AG10803 (cell line): ENCODE results near the gene TMEM184B.

Experiments
- DNase-seq: peaks from one replicate; pipeline ENCODE4 v3.0.0; 2010; ENCODE audit warnings: low read depth
- H3K4me3 ChIP-seq: 2 replicates; pipeline ENCODE4 v1.5.1; 2011; ENCODE audit warnings: mild to moderate bottlenecking, low read length, control low read depth
- CTCF ChIP-seq: conservative IDR thresholded peaks from 2 replicates; pipeline ENCODE4 v1.5.1; 2011; ENCODE audit warnings: mild to moderate bottlenecking, low read length, control low read depth, inconsistent platforms

The TMEM184B gene

DNA sequence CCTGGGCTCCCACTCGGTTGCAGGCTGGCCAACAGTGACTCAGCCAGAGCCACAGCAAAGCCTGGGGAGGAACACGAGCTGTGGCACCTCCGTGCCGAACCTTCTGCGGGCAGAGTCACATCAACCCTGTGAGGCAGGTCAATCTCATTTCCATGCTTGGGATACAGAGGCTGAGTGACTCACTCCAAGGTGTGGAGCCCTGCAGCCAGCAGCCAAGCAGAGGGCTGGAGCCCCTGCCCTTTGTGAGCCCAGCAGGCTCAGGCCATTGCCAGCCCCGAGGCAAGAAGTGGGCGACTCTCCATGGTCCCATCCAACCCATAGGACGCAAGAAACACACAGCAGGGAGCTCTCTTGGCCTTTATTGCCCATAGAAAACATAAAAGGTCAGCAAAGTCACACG, 23.1 kb upstream of the TMEM184B start:
- no peak for TF ChIP-seq CTCF
- DNase-seq, result no peak
- H3K4me3 ChIP-seq, result no peak overlapping the region

DNA sequence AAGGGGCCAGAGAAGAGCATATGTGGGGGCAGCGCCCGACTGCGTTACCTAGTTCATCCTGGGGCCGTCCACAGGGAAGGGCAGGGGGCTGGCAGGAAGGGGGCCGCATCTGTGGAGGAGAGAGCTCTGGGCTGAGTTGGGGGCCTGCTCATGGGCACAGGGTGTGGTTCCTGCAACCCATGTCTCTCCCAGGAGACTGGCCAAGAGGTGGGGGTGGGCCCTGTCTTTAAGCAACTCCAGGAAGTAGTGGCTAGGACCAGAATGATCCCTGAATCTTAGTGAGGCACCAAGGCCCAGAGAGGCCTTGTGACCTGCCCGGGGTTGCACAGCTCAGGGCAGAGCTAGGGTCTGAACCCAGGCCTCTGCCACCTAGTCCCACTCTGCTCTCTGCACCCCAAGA, 22.5 kb upstream of the TMEM184B start:
- no peak overlapping the region for H3K4me3 ChIP-seq
- DNase-seq, result no peak
- no peak for TF ChIP-seq CTCF

DNA sequence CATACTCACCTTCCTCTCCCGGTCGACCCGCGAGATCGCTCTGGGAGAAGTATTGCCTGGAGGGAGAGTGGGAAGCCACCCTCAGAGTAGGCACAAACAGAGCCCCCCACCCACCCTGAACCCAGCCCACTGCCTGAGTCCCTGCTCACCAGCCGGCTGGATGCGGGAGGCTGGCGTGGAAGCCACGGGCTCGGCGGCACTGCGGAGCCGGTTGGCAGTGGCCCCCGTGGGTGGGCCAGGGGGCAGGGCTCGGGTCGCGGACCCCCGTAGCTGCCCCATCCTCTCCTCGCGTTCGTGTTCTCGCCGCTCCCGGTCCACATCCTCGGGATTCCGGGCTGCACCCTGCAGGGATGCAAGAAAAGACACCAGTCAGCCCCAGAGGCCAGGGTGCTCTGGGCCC, 21.4 kb upstream of the TMEM184B start:
- no peak for TF ChIP-seq CTCF
- no peak overlapping the region for H3K4me3 ChIP-seq
- DNase-seq, result no peak

DNA sequence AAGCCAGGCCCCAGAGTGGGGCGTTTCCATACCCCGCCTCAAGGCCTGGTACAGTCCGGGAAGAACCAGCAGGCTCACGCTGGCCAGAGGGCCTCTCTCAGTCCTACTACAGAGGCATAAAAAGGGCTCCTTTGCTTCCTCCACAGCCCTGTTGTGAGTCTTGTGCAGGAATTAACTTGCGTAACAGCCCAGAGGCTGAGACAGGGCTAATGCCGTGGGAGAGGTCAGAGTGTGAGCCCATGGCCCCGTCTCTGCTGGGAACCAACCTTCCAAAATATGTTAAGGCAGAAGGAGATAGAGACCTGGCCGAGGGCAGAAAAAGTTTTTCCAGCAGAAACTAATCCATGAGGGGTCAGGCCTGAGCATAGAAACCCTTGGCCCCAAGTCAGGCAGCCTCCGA, 19.9 kb upstream of the TMEM184B start:
- DNase-seq, result no peak
- no peak for TF ChIP-seq CTCF
- H3K4me3 ChIP-seq, result no peak overlapping the region

- no peak overlapping the region for H3K4me3 ChIP-seq
- no peak for DNase-seq
- TF ChIP-seq CTCF, result no peak
These were observed 18.5 kb upstream of the TMEM184B start for GRCh38 chr22:38291201-38291777.

- no peak overlapping the region for H3K4me3 ChIP-seq
- no peak for TF ChIP-seq CTCF
- DNase-seq, result no peak
These were observed 17.5 kb upstream of the TMEM184B start for GRCh38 chr22:38290347-38290746.

DNA sequence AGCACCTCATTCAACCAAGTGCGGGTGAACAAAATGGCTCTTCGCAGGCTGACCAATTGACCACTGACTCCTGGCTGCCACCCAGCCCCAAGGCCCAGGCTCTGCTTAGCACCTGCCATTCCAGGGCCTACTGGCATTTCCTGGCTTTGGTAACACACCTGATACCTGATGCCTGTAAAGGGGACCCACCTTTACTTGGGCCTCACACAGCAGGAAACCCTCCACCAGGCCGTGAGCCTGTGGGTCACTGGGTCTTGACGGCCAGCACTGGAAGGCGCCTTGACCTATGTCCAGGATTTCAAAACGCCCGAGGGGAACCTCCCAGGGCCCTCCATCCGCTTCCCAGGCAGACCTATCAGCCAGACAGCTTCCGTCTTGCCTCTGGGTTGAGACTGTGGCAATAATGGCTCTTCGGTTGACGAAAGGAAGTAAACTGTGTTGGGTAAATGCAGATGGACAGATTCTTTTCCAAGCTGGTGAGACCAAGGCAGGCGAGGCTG, 16.8 kb upstream of the TMEM184B start:
- DNase-seq, result no peak
- TF ChIP-seq CTCF, result no peak
- H3K4me3 ChIP-seq, result no peak overlapping the region
